Measurements from ENCODE around the gene ATP2C2.

The ATP2C2 gene

DNA sequence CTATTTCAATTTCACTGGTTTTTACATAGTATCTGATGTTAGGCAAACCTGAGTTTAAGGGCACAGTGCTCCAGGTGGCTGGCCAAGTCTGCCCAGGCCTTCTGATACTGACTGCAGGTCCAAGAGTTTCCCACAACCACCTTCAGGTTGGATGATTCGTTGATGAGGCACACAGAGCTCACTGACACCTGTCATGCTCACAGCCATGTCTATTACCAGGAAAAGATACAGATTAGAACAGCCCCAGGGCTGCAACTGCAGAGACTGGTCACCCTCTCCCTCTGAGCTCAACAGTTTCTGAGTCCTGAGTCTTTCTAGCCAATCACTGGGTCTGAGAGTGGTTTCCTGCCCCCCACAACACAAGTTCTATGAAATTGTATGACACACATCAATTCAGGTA lies 98.9 kb downstream of the ATP2C2 start:
- no peak for DNase-seq (ENCODE audit: low read depth, low spot score)

DNA sequence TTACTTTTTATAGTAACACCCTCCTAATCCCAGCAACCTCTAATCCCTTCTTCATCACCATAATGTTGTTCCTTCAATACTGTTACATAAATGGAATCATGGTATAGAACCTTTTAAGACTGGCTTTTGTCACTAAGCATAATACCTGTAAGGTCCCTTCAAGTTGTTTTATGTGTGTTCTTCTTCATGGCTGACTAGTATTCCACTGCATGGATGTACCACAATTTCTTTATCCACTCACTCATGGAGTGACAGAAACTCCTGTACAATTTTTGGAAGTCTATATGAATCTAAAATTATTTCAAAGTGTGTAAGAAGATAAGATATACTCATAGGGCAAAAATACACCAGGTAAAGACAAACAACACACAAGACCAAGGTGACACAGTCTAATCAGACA lies 99.4 kb downstream of the ATP2C2 start:
- DNase-seq (ENCODE audit: low read depth, low spot score) = no peak

DNA sequence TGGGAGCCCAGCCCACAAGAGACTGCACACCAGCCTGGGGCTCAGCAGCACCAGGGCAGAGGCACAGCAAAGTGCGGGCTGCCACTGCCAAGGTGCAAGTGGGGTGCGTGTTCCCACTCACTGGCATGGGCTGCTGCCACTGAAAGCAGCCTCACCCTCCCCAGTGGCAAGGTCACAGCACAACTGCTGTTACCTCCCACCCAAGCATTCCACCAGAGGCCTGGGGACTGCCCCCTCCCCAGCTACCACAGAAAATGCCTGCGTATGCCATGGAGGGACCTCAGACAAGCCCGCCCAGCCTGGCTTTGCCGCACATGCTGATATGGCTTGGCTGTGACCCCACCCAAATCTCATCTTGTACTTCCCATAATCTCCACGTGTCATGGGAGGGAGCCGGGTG lies 103.0 kb downstream of the ATP2C2 start:
- no peak for DNase-seq (ENCODE audit: low read depth, low spot score)

DNA sequence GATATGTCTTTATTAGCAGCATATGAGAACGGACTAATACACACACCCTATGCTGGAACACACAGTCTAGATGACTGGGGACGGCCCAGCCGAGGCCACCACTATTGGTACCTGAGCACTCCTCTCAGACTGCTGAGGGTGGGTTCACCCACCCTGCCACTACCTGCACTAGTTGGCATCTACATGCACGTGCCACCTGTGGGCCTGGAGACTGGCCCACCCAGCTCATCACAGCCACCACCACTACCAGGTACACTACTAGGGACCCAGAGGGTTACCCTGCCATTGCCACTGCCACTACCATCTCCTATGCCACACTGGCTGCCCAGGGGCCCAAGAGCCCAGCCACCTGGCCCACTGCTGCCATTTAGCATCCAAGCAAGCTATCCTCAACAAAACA lies 103.6 kb downstream of the ATP2C2 start:
- DNase-seq (ENCODE audit: low read depth, low spot score) = no peak

DNA sequence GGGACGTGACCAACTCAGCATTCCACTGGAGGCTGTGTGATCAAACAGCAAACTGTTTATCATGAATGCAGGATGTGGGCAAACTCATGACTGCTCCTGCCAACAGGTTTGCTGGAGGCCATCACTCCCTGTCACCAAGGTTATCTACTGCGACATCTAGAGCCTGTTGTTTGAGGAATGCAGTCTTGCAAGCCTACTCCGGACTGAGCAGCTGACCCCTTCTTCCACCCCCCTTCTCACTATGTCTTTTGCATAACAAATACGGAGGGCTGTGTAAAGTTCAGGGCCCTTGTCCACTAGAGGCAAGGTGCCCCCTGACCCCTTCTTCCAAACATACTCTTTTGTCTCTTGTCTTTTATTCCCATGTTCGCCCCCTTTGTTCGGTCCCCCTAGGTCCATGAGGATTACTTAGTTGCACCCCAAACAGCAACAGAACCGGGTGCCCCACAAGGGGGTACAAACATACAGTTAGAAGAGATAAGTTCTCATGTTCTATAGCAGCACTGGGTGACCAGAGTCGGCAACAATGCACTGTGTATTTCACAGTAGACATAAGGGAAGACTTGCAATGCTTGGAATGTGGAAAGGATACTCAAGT lies 107.4 kb downstream of the ATP2C2 start:
- DNase-seq (ENCODE audit: low read depth, low spot score) = no peak

DNA sequence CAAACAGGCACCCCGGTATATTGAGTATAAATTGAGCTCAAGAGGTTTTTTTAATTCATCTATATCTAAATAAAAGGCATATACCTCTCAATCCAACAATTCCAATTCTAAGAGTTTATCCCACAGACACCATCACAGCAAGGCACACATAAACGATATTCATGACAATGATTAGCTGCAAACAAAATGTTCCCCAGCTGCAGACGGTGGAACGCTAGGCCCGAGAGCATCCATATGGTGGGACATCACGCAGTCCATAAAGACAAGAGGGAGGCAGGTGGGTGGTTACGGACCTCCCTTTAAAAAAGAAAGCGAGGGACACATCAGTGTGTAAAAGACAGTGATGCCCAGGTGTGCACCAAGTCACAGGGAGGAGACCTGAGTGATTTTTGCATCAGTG lies 108.1 kb downstream of the ATP2C2 start:
- no peak for DNase-seq (ENCODE audit: low read depth, low spot score)

DNA sequence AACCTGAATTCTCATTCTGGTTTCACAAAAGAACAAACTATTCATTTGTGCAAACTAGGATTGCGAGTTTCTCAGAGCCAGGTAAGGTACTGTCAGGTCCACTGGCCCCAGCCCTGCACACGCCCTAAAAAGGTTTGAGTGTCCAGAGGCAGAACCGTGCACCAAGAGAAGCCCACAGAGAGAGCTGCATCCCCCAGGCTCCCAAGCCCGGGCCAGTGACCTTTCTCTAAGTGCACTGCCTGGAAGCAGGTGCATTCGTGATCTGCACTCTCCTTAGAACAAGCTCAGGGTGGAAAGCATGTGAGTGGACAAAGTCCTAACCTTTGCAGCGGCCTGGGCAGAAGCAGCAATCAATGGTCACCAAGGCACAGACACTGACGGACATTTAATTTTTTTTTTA lies 109.3 kb downstream of the ATP2C2 start:
- no peak for DNase-seq (ENCODE audit: low read depth, low spot score)

DNA sequence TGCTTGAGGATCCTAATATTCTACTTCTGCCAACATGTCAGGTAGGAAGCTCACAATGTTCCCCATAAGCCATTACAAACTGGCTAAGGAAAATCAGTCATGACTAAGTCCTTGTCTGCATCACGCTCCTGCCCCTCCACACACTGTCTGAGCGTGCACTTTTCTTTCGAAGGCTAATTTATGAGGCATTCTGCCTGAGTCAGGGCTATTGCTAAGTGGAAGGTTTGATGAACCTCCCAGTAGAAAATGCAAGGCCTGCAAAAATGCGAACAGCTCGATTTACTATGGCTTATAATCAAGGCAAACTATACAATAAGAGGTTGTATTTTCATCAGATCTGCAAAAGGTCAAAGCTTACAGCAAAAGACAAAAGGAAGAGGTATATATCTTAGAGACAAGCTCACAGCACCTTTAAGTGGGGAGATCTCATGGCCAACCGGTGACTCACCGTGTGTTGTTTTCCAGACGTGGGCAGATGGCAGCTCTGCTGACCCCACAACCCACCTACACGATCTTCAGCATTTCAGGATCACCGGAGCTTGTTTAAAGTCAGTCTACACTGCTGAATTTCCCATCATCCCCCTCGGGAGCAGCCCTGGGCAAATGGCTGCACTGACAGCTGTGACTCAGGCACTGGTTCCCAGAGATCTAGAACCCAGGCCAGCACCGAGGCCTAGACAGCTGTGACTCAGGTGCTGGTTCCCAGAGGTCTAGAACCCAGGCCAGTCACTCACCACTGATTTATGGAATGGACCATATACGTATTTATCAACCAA lies 110.0 kb downstream of the ATP2C2 start:
- DNase-seq (ENCODE audit: low read depth, low spot score) = no peak

DNA sequence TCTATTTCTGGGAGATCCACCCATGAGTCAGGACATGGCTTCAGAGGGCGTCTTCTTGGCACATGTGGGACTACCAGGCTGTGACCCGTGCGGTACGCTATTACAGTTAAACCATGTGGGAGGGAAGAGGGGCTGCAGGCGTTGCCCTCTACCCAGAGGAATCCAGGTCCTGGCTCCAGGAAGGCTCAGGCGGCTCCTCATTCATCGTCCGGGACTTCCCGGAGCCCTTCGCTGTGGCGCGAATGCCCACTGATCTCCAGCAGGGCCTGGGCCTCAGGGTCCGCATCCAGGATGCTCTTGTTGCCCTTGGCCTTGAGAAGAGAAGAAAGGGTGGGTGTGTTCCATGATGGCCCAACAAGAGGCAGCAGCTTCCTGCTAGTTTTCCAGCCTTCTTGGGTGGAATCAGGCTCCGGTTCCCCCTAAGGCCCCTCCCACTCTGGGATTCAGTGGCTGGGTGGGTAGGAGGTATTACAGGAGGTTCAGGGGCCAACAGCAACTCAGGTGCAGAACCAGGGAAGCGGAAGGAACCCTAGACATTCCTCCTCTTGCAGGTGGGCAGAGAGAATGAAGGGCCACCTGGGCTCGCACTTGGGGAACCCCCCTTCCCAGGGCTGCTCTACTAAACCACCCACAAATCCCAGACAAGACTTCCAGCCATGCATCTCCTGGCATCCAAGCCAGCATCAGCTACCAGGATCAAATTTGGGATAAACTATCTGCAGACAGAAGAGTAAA lies 111.5 kb downstream of the ATP2C2 start:
- no peak for DNase-seq (ENCODE audit: low read depth, low spot score)

DNA sequence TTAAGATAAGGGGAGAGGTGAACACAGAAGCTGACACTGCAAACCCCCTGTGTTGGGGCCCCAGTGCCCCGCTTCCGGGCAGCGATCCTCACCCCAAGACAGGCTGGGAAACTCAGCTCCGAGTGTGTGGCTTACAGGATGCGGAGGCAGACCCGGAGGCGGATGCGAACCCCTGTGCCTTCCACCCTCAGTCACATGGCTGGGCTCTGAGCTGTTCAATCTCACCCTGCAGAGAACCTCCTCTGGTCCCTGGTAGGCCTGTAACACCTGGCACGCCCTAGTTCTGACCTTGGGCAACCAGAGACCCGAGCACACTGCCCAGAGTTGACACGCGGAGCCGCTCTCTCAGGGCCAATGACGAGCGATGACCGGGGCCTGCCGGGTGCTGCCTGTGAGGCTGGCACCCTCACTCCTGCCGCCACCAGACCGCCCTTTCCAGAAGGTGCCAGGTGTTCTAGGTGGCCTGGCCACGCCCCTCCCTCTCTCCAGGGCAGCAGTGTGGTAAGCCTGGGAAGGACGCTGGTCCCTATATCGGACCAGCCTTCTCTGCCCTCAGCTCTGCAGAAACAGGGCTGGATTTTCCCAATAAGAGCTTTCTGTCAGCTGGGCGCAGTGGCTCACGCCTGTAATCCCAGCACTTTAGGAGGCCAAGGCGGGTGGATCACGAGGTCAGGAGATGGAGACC lies 112.9 kb downstream of the ATP2C2 start:
- no peak for DNase-seq (ENCODE audit: low read depth, low spot score)

DNA sequence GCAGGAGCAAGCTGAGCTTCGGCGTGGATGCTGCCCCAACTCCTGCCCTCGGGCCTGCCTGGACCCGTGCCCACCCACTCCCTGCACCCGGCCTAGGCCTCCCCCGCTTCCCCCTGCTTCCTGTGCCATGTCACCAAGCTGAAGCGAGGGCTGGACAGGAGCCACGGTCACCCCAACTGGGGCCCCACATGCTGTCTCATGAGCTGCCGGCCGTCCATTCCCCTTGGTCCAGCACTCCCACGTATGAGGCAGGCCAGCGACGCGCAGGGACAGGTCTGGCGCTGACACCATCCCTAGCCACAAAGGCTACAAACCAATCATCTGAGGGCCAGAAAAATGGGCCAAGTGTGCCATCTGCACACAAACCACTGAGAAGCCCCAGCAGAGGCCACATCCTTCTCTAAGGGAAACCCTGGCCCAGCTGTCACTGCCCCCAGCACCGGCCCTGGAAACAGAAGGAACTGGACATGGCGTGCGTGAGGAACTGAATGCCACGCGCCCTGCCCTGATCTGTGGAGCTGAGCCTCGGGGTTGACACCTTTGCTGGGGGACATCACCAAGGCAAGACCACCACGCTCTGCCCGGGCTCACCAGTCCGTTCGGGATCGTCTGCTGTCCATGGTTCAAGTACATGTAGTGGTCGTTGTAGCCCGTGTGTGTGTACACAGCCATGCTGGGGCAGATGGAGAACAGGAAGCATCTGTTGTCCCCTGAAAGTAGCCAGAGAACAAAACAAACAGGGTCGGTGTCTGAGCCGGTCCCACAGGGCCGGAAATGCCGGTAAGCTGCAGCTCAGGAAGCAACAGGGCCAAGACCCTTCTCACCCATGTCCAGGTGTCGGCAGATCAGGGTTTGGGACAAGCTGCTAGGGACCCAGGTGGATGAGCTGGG lies 113.9 kb downstream of the ATP2C2 start:
- DNase-seq (ENCODE audit: low read depth, low spot score) = no peak

DNA sequence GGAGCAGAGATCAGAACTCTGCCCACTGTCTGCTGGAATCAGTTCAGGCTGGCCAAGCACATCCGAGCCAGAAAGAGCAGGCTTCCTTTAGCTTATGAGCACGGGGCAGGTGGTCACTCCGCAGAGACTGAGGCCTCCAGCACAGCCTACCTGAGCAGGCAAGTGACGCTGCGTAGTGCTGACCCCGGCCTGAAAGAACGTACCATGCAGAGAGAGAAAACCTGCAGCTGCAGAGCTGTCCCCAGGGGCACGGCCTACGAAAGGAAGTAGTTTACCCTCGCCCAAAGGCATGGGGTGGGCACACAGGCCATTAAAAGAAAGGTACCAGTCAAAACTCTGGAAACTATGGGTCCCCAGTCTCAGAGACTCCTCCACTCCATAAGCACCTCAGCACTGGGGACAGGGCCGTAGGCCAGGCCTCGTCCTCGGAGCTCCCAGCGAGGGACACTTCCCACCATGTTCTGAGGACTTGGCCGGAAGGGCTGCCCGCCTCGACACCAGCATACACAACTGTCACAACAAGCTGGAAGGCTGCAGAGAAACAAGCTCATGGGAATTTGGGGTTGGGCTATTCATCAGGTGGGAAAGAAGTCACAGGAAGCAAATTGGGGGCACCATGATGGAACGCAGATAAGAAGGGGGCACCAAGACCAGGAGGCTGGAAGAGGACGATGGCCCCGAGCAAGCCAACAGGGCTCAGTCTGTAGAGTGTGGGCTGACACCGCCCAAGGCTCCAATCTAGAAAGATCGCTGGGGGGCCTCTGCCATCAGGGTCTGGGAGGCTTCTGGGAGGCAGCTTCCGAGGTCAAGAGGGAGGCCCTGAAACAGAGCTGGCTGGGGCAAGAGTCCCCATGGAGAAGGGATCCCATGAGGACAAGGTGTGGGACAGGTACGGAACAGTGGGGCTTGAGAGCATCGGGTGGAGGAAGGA lies 114.9 kb downstream of the ATP2C2 start:
- no peak for DNase-seq (ENCODE audit: low read depth, low spot score)

DNA sequence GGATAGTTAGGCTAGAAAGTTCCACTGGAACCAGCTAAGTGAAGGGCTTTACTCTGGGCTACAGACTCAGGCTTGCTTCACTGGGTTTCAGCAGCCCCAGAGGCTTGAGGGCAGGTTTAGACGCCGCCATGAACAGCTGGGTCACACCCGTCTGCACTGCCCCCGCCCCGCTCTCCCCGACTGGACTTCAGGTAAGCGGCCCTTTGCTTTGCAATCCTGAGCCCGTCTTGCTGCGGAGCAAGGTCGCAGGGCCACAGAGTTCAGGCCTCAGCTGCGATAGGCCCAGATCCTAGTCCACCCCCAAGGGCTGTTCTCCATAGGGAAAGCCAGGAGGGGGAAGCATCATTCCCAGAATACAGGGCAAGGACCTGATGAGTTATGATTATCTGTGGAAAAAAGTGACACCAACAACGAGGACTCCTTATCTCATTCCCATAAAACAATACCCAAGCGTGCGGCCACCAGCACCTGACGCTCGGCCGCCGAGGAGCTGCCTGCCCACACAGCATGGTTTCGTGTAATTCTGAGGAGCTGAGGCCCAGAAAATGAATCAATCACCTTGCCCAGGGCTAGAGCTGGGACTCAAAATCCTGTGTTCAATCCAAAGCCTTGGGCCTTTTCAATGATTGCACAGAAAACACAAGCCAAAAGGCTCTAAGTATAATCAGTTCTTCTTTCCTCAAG lies 115.7 kb downstream of the ATP2C2 start:
- no peak for DNase-seq (ENCODE audit: low read depth, low spot score)

DNA sequence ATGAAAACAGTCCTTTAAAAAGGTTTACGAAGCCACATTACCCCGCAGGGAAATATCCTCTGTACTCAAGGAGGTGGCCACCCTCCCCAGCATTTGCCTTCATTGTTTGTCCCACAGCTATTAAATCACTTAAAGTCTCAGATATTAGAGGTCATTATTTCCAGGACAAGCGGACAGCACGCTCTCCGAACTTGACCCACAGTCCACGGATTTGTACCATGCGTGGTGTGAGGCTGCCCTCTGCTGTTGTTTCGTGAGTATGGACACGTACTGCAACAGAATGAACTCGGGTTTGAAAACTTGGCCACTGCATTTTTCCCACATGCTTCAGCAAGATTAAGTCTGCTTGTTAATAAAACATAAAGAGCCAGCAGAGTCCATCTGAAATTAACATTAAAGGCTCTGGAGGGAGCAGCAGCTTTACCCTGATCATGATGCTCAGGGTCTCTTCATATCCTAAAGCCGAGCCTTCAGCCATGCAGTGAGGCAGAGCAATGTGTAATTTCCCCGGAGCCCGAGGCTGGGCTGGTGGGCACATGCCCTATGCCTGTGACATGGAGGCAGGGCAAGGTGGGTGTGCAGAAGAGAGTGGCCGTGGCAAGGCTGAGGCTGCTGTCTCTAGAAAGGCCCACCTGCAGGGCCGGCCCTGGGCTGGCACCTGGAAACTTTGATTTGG lies 116.4 kb downstream of the ATP2C2 start:
- DNase-seq (ENCODE audit: low read depth, low spot score) = no peak

DNA sequence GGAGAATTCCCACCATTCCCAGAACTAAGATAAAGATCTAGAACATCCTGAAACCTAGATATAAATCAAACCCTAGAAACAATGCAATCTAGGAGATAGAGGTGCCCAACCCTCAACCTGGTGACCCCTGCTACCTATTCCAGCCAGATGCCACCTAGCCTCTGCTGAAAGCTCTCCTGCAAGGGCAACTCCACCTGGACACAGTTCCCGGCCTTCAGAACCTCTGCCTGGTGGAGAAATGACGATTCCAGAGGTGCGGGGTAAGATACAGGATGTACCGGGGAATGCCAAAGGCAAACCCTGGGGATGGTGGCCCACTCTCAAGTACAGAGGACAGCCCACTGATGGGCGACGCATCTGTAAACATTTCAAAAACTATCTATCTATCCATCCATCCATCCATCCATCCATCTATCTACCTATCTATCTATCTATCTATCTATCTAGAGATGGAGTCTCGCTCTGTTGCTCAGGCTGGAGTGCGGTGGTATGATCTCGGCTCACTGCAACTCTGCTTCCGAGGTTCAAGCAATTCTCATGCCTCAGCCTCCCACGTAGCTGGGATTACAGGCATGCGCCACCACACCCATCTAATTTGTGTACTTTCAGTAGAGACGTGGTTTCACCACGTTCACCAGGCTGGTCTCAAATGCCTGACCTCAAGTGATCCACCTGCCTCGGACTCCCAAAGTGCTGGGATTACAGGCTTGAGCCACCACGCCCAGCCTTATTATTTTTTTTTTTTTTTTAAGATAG lies 117.1 kb downstream of the ATP2C2 start:
- no peak for DNase-seq (ENCODE audit: low read depth, low spot score)

DNA sequence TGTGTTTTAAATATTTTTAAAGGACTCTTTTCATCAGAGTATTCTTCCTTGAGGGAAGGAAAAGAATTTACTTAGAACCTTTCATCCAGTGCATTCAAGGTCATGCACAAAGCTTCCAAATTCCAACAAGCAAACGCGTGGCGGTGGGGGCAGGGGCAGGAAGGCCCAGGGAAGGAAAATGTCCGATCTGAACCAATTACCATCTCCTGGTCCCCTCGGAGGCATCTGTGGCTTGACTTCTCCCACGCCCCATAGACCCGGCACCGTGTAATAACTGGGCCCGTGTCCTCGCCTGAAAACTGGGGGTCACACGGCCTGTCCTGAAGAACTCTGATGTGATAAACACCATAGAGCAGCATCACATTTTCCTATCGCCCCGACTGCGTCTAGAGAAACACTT lies 117.8 kb downstream of the ATP2C2 start:
- no peak for DNase-seq (ENCODE audit: low read depth, low spot score)

DNA sequence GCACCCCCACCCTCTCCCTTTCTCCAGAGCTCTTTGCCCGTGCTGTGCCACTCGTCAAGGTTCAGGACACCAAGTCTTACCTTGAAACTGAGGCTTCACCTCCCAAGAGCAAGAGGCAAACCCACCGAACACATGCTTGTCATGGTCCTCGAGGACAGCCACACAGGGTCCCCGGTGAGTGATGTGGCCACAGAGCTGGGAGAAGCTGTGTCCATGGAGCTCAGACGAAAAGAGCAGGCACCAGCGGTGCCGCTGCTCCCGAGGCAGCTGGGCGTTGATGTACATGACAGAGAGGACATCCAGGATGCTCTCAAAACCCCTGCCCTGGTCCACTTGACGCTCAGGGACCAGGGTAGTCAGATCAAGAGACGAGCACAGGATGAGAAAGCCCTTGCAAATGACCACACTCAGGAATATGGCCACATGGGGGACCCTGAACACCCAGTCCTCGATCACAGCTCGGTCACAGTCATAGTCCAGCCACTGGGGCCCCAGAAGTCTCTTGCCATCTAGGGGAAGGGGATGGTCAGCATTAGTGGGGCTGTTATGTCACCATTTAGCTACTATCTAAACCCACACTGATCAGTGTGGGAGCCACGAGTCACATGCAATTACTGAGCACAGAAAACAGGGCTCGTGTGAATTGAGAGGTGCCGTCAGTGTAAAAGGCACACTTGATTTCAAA lies 118.4 kb downstream of the ATP2C2 start:
- DNase-seq (ENCODE audit: low read depth, low spot score) = no peak

DNA sequence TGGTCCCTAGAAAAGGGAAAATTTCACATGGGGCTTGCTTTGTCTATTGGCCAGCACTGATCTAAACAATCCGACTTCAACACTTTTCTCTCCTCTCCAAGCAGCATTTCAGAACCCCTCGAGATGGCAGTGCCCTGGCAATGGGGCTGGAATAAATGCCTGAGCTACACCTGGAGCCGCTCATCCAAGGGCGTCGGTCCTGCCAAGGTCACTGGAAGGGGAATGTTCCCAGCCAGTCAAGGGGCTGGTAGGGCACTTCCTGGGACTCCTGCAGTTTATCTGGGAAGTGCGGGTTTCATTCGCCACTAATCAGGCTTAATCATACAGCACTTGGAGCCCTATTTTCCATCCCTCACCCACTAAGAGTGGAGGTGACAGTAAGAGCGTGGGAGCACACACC lies 119.0 kb downstream of the ATP2C2 start:
- DNase-seq (ENCODE audit: low read depth, low spot score) = no peak
